WTC11 (cell line): ENCODE data around the gene HS3ST4.

Experiments
- AFF4 ChIP-seq: sonication (generic); formaldehyde crosslinking; IDR thresholded peaks from 2 replicates; pipeline ENCODE4 v1.8.1; 2023; ENCODE audit warnings: mild to moderate bottlenecking, missing genetic modification reagents, borderline replicate concordance
- CREB1 ChIP-seq: sonication (generic); formaldehyde crosslinking; IDR thresholded peaks from 2 replicates; pipeline ENCODE4 v1.8.0; 2023; ENCODE audit warnings: mild to moderate bottlenecking, missing genetic modification reagents
- CTCF ChIP-seq: fragments of 200-600 bp; IDR thresholded peaks from 2 replicates; pipeline ENCODE4 v1.8.0; 2022; ENCODE audit warnings: antibody characterized with exemption
- FOXK1 ChIP-seq: sonication (generic); formaldehyde crosslinking; IDR thresholded peaks from 2 replicates; pipeline ENCODE4 v1.8.0; 2022; ENCODE audit warnings: mild to moderate bottlenecking, moderate library complexity, missing genetic modification reagents
- HMGXB4 ChIP-seq: sonication (generic); formaldehyde crosslinking; IDR thresholded peaks from 2 replicates; pipeline ENCODE4 v1.8.1; 2023; ENCODE audit warnings: mild to moderate bottlenecking, moderate library complexity, missing genetic modification reagents

- no peak for TF ChIP-seq AFF4 (CRISPR knock-in tag)
- TF ChIP-seq CTCF = no peak
- TF ChIP-seq CREB1 (CRISPR knock-in tag) = no peak
- no peak for TF ChIP-seq FOXK1
- TF ChIP-seq HMGXB4 (CRISPR knock-in tag) = no peak
These were observed 197.1 kb downstream of the HS3ST4 start for GRCh38 chr16:25888868-25889267.
